Inflammatory macrophage (primary cell): ENCODE data around the gene UBAP1L.
"Not testable (repeated sequence)": the region's sequence is repeated elsewhere in the genome, so short reads cannot be mapped to it uniquely, and the experiment has no call there.

Source experiments
- DNase-seq, 2 donors: peaks; one replicate each; pipeline ENCODE4 v3.0.0-alpha.2; 2020 to 2022

Gene UBAP1L

DNA sequence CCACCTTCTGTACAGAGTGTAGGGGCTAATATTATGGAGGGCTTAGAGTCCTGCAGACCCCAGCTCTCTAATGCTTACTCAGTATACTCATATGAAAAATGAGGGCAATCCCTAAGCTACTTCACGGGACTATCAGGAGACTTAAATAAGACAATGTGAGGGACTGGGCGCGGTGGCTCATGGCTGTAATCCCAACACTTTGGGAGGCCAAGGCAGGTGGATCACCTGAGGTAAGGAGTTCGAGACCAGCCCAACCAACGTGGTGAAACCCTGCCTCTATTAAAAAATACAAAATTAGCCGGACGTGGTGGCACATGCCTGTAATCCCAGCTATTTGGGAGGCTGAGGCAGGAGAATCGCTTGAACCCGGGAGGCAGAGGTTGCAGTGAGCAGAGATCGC, 15.2 kb downstream of the UBAP1L start:
- DNase-seq = not testable (repeated sequence)

DNA sequence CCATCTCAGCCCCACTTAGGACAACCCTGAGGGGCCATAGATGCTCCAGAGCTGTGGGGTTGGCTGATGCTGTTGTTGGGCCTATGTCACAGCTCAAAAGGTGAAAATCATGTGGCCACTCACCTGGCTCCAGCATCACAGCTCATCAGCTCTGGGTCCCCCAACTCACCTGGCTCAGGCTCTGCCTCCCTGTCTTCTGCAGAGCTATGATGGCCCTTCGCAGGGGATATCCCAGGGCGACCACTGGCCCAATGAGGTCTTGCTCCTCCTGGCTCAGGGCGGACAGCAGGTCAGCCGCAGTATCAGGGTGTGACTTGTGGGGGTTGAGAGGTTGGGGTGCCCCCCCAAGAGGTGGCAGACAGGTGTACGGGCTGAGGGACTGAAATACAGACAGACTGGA, 15.7 kb downstream of the UBAP1L start:
- DNase-seq = no peak

DNA sequence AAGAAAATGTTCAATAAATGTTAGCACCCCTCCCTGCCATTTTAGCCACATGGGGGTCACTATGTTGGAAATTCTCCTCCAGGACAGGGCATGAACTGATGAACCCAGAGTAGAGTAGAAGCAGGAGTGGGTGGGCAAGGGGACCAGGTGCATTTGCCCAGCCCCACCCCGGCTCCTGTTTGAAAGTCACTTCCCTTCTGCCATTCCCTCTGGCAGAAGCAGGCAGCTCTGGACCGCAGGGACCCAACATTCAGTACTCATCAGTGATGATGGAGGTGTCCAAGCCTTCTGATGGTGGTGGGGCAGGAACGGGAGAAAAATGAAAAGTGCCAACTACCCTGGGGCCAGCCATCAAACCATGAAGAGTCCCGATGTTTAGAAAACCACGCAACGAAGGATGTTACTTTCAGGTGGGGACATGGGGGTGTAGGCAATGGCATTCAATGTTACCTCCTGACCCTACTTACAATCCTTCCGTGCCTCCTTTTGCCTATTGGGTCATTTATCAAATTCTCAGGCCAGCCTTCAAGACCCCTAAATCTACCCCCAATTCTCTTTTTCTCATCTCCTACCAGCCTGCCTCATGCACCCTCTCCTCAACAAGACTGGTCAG, 17.2 kb downstream of the UBAP1L start:
- DNase-seq = no peak

DNA sequence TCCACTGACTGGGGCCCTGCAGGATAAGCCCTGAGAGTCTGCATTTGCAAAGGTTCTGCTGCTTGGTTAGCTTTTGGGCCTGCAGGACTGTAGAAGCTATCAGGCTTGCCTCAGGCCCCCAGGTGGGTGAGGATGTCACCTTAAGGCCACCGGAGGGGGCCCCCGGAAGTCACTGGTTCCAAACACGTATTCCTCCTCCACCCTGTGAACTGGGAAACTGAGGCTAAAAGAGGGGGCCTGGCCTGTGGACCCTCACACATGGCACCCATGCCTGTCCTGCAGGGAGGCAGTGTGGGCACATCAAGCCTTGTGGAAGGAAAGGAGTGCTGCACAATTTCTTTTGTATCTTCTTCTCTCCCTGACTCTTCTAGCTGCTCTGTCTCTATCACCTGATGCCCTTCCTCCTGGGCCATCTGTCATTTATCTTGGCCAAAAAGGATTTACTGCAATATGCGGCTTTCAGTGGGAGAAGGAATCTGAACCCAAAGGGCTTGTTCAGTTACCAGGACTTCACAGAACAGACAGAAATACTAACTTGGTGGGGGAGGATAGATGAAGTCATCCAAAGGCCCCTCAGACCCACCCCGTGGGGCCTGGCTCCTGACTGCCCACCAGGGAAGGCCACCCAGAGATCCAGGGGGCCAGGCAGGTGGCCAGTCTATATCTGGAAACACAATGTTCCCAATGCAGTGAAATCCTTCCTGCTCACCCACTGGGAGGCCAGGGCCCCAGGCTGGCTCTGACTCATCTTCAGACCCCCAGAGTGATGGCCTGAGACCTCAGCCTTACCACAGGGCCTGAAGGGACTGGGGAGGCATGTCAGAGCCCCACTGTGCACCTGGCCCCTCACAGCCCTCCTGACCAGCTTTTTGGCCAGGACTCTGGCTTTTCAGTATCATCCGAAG, 18.3 kb downstream of the UBAP1L start:
- DNase-seq = no peak

DNA sequence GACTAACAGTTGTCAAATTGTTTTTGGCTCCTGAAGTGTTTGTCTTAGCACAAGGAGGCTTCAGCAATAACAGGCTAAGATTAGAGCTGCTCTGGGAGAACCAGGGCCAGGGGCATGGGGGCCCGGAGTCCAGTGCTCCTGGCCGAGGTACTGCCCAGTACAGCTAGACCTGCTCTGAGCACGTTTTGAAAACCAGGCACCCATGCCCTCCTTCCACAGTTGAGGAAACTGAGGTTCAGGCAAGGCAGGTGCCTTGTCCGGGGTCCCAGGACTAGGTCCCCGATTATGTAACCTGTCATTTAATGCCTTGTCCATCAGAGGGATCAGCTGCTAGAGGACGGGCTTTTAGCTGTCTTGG, 19.3 kb downstream of the UBAP1L start:
- DNase-seq = no peak

DNA sequence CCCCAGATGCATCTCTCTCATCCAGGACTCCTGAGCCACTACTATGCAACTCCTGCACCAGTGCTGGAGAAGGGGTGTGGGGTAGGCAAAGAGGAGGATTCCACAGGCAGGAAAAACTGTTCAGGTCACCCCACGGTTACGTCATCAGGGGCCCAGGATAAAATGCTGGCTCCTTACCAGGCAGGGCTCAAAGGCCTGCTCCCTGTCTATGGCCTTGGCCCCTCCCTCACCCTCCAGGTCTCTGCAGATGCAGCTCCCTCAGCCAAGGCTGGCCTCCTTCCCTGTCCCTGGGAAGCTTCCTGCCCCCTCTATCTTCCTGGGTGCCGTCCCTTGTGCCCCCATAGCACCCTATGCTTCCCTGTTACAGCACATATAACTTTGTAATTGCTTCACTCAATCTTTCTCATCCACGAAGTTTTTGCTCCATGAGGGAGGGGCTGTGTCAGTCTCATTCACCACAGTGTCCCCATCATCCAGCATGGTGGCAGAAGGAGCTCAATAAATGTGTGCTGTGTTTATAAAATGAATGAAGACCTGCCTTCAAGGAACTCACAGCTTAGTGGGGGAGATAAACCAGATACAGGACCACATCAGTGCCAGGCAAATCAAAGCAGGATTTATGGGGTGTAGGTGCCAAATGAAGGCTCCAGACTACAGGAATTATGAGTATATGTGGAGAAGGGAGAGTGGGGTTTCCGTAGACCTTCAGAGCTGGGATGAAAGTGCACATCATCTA, 19.8 kb downstream of the UBAP1L start:
- no peak for DNase-seq

DNA sequence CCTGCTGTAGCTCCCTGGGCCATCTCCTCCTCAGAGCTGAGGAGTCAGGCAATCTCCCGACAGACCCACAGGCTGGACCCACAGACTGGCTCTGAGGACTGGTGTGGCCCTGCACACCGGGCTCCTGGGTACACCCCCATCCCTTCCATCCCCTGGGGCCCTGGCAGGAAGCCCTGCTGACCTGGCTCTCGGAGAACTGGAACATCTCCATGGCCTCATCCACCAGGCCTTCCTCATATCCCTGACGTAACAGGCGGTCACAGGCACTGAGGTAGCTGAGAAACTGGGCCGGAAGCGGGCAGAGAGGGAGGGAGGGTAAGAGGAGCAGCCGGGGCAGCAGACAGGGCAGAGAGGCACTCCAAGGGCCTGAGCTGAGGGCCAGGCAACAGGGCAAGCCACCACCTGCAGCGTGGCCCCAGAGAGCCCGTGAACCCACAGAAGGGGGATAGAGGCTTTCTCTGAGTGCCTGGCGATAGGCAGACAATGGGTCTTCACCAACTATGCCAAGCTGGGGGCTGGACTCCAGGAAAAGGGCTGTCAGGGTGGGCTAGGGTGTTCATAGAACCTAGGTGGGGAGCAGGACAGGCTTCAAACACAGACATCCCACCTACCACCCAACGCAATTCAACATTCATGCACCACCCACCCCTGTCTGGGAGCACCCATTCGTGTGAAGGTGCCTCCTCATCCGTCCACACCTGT, 20.6 kb downstream of the UBAP1L start:
- no peak for DNase-seq

DNA sequence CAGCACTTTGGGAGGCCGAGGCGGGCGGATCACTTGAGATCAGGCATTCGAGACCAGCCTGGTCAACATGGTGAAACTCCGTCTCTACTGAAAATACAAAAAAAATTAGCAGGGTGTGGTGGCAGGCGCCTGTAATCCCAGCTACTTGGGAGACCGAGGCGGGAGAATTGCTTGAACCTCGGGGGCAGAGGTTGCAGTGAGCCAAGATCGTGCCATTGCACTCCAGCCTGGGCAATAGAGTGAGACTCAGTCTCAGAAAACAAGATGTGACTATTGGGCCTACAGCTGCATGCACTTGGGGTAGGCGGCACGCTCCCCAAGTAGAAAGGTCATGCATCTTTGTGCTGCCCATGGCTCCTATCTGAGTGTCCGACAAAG, 21.2 kb downstream of the UBAP1L start:
- not testable (repeated sequence) for DNase-seq

DNA sequence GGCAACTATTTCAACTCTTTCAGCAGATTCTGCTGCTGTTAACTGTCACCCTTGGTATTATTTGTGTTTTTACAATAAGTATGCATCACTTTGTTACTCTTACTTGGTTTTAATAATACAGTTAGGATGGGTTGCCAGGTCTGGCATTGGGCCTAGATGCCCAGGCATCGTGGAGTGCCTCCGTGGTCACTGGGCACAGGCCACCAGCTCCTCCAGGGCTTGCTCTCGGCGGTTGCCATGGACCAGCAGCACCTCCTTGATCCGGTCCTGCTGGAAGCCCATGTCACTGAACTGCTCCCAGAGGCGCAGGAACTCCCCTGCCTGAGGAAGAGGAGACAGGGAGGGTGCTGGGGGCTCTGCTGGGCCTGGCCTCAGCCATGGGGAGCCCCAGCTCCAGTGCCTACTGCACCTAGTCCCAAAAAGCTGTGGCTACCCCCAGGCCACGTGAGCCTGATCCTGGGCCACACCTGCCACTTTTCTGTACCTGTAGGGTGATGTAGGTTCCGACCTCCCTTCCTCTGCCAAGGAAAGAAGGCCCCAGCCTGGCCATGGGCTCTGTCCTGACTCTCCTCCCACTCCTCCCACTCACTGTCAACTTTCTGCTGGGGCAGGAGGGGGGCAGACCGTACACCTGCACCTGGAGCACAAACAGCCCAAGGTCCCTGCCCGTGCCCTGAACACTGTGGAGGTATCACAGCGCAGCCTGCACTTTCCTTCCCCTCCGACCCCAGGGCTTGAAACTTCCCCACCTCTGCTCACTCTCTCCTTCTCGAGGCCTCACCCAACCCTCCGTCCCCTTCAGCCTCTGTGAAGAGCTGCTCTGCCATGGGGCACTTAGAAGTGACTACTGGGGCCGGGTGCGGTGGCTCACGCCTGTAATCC, 21.8 kb downstream of the UBAP1L start:
- DNase-seq = no peak

DNA sequence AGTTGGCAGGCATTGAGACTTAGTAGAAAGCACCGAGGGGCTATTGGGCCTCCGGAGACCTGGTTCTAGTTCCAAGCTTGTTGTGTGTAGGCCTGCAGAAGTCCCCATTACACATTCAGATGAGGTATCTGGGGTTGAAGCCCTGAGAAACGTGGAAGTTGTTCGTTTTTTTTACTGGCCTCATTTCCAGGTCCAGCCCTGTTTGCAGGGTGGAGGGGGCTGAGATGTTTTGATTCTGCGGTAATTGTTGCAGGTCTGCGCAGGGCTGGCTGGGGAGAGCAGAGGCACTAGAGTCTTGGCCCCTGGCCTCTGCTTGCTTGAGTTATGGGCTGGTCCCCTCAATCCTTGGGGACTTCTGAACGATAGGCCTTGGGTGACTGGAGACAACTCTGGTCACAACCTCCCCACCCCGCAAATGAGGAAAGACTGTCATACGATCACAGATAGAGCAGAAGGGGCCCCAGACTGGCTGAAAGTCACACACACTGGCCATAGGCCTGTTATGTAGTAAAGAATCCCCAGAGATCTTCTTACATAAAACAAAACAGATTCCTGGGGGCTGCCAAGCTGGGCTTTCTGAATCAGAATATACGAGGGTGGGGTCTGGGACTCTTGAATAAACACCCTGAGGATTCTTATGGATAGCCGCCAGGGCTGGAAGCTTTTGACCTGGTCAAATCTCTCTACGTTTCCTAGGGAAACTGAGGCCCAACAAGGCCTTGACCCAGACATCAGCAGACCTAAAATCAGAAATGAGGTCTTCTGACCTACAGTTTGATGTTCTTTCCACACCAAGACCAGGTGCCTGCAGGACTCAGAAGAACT, 22.8 kb downstream of the UBAP1L start:
- DNase-seq = no peak

DNA sequence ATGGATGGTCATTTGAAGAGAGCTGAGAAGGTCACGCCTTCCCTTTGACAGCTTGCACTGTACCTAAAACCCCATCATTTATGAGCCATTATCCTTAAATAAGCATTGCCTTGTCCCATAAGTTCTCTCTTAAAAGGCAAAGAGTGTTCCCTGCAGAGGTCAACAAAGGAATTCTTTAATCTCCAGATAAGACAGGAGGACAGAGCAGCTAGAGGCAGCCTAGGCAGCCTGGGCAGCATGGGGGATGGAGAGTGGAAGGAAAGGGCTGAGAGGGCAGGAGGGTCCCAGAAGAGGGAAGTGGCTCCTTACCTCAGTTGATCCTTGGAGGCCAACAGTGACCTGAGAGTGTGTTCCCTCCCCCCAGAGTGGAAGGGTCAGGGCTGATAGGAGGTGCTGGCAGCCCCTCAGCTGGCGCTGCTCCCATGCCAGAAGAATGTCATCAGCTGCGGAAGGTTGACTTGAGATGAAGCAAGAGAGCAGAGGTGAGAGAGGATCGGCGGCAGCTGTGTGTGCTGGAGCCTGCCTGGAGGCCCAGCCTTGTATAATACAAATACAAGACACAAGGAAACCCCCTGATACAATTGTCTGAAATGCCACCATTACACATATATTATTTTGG, 25.7 kb downstream of the UBAP1L start:
- DNase-seq = no peak

DNA sequence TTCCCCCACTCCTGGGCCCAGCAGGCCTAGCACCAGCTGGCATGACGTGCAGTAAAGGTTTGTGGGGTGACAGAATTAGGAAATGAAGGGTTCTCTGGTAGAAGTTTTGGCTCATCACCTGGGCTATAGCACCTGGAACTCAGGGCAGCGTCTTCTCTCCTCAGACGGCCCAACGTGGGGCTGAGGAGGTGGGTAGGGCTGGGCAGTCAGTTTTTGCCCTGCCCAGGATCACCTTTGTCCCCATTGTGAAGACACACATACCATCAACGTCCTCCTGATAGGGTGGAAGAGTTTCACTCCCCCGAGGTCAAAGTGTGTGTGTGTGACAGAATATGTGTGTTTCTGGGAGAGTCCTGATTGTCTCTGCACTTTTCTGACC, 26.4 kb downstream of the UBAP1L start:
- no peak for DNase-seq

DNA sequence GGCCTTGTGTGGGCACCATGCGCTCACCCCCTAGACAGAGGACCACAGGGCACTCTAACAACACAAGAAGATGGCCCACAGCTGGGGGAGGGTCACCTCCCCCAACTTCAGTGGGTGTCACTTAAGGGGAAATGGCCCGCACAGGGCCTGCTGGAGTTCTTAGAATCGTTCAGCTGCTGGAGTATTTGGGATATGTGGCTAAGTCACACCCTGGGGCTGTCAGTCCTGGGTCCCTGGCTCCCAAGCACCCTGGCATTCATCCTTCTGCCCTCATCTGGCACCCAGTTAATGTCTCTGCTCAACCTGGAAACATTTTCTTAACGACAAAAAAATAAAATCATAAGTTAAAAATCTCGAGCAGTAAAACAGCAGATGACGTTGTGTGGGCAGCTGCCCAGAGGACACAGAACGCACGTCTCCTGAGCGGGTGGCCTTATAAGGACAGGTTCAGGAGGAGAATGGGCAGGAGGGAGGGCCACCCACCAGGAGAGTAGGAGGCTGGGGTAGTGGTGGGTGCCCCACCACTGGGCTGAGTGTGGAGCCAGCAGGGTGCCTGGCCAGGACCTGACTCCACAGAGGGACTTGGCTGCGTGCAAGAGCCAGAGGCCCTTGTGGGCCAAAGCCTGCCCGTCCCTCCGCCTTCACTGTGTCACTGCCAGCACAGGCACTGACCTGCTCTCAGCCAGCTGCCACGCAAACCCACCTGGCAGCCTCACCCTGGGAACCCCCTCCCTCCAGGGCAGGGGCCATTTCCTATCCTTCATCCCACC, 26.9 kb downstream of the UBAP1L start:
- no peak for DNase-seq

DNA sequence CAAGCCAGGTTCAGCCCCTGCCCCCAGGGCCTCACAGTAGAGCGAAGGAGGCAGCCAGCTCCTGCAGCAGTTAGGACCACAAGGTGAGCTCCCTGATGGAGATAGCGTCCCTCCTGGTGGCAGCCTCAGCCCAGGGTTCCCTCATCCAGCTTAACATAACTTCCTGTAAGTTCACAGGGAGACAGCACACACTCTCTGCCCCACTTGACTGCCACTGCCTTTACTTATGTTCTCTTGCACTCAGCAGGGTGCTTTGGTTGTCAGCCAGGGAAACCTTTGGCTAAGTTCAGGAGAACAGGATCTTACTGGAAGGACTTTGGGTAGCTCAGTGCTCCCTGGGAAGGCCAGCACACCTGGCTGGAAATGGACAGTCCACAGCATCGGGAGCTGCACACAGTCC, 27.6 kb downstream of the UBAP1L start:
- DNase-seq = no peak

DNA sequence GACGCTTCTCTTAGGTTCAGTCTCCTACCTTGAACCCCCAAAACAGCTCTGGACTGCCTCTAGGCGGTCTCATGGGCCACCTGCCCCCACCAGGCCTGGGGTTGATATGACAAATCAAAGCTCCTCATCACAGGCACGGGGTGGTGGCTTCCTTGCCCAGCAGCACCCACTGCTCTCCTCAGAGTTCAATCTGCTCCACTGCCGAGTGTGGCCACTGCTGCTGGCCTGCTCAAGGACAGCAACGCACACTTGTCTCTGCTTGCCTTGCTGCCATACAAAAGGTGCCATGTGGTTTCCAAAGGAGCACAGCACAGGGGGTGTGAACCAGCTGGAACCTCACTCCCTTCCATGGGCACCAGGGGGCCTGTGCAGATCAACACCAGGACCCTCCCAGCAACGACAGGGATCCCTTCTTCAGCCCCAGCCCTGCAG, 28.3 kb downstream of the UBAP1L start:
- no peak for DNase-seq

DNA sequence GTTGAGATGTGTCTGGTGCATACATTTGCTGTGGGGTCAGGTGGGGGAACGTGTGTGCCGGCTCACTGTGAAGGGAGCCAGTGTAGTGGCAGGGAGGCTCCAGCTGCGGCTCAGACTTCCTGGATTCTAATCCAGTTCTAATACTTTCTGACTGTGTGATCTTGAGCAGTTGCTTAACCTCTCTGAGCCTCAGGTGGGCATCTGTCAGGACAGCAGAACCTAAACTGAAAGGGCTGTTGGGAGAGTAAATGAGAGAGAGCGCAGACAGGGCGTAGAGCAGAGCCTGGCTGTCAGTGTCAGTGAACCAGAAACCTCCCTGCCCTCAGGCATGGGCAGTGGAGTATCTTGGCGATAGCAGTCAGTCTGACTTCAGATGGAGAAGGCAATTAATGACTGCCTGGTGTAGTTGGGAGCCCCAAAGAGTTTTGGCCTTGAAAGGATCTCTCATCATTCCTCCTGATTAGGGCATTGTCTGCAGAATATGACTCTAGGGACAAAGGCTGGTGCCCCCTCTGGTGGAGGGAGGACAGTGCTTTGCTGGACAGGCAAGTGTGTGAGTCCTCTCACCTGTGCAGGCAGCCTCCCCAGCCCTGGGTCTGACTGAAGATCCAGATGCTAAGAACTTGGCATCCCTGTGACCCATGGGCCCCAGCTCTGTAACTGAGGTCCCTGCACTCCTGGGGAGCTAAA, 28.9 kb downstream of the UBAP1L start:
- peak; percentile 5 to 36 for DNase-seq

DNA sequence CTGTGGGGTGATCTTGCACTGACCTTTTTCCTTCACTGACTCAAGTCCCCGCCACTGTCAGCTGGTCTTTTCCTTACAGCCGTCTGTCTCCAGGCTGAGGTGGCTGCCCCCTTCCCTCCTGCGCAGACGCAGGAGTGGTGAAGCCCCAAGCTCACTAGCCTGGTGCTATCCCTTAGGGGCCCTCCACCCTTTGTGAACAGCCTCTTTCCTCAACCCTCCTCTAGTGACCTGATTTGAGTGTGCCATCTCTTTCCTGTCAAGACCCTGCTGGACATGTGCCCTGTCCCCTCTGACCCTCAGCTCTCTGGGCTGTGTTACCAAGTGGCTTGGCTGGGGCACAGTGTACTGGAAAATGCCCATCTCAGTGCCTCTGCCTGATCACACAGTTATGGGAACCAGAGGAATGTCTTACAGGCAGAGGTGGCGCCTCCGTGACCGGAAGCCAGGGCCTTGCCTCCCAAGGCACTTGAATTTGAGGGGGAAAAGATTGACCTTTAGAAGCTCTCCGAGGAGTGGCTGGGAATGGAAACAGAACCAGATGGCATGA, 29.7 kb downstream of the UBAP1L start:
- DNase-seq = no peak

DNA sequence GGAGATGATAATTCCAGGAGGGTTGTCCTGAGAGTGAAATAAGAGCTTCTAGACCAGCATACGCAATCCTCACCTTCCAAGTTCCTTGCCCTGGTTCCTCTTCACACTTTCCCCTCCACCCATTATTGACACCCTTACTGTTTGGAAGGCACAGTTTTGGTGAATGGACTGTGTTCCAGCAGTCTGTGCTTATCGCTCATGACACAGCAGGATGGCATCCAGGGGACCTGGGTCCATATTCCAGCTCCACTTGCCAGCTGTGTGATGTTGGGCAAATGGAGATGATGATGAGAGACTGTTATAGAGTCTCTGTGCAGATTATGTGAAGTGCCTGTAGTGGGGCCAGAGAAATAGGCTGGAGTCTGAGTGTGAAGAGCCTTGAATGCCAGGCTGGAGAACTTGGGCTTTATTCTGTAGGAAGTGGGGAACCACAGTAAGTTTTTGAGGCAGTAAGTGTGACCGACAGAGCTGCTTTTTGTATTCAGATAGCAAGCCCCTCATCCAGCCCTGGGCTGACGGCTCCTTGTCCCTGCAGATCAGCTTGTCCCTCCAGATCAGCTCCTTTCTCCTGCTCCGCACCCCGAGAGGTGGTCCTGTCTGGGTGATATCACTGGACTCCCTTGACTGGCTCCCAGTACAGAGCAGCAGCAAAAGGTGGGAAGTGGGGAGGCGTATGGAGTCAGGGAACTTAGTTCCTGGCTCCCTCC, 30.3 kb downstream of the UBAP1L start:
- no peak for DNase-seq
